ENCODE data around the gene OSBP2.

The OSBP2 gene

GRCh38 chr22:30948930-30949342, 254.3 kb downstream of the OSBP2 start:
- no peaks in the 10 kb centered on the region for H3K9me3 ChIP-seq (replicated peaks in 1 of 2; ENCODE audit: control insufficient read depth in 2 of 2, insufficient read depth in 1 of 2, low read depth in 1 of 2, low read length in 2 of 2)
- no peak for DNase-seq (ENCODE audit: low spot score)
- no peak overlapping the region for H2AFZ ChIP-seq (ENCODE audit: low read length)
- H3K36me3 ChIP-seq (replicated peaks in 1 of 2; ENCODE audit: control insufficient read depth in 2 of 2, insufficient read depth in 2 of 2, low read length in 2 of 2), result peaks cover 55 to 99% of the 10 kb centered on the region in 2 donors
- H2BK5ac ChIP-seq (ENCODE audit: low read length), result no peak overlapping the region
- no peaks in the 10 kb centered on the region for H3K79me1 ChIP-seq (ENCODE audit: low read depth, low read length)
- H3K4me3 ChIP-seq (ENCODE audit: low read length in 2 of 2), result no peak overlapping the region
- H4K91ac ChIP-seq (ENCODE audit: low read depth, low read length, poor library complexity), result no peak overlapping the region
- no peak overlapping the region for H2AK5ac ChIP-seq (ENCODE audit: low read depth, low read length)
- no peak overlapping the region for H2BK120ac ChIP-seq (ENCODE audit: low read depth, low read length)
- peaks cover 8 to 19% of the 10 kb centered on the region in 2 donors for H3K4me1 ChIP-seq (ENCODE audit: control insufficient read depth in 2 of 2, insufficient read depth in 1 of 2, low read depth in 1 of 2, low read length in 2 of 2)
- no peak overlapping the region for H3K14ac ChIP-seq (ENCODE audit: low read length)
- H3K4me2 ChIP-seq (ENCODE audit: insufficient read depth, low read length, poor library complexity, severe bottlenecking), result no peak overlapping the region
- H3K27ac ChIP-seq (replicated peaks; ENCODE audit: low read length), result no peak overlapping the region
- no peak overlapping the region for H3K18ac ChIP-seq (ENCODE audit: low read length)
- no peak overlapping the region for H2BK12ac ChIP-seq (ENCODE audit: low read length)
- no peak overlapping the region for H3K4ac ChIP-seq (ENCODE audit: low read length)
- WGBS, 2 donors (ENCODE audit: extremely low coverage in 2 of 2, insufficient read length in 2 of 2, insufficient replicate concordance in 1 of 2), result 100% methylated on average over 2 of the region's 3 CpGs; no CpG with 5 or more reads in 1 of the 2 donors
- no peak overlapping the region for H3K9ac ChIP-seq (ENCODE audit: low read depth, low read length, poor library complexity)
- no peak overlapping the region for H3K23ac ChIP-seq (ENCODE audit: low read depth, low read length, poor library complexity)
- H3K27me3 ChIP-seq (ENCODE audit: control insufficient read depth in 3 of 3, insufficient read depth in 3 of 3, low read depth in 1 of 3, low read length in 3 of 3), result no peaks in the 10 kb centered on the region
- no peak overlapping the region for H4K8ac ChIP-seq (ENCODE audit: low read depth, low read length)
- H2BK15ac ChIP-seq (ENCODE audit: low read length), result no peak overlapping the region

GRCh38 chr22:30949934-30950660, 255.4 kb downstream of the OSBP2 start:
- no peak overlapping the region for H3K27ac ChIP-seq (replicated peaks; ENCODE audit: low read length)
- no peak overlapping the region for H2AFZ ChIP-seq (ENCODE audit: low read length)
- H3K4ac ChIP-seq (ENCODE audit: low read length), result no peak overlapping the region
- no peak overlapping the region for H2BK5ac ChIP-seq (ENCODE audit: low read length)
- H2BK12ac ChIP-seq (ENCODE audit: low read length), result no peak overlapping the region
- H3K4me1 ChIP-seq (ENCODE audit: control insufficient read depth in 2 of 2, insufficient read depth in 1 of 2, low read depth in 1 of 2, low read length in 2 of 2), result peaks cover 8 to 19% of the 10 kb centered on the region in 2 donors
- no peaks in the 10 kb centered on the region for H3K79me1 ChIP-seq (ENCODE audit: low read depth, low read length)
- no CpG with 5 or more reads among the region's 7 CpGs for WGBS, 2 donors (ENCODE audit: extremely low coverage in 2 of 2, insufficient read length in 2 of 2, insufficient replicate concordance in 1 of 2)
- H3K14ac ChIP-seq (ENCODE audit: low read length), result no peak overlapping the region
- H2AK5ac ChIP-seq (ENCODE audit: low read depth, low read length), result no peak overlapping the region
- no peak overlapping the region for H3K9ac ChIP-seq (ENCODE audit: low read depth, low read length, poor library complexity)
- no peak overlapping the region for H2BK15ac ChIP-seq (ENCODE audit: low read length)
- no peak overlapping the region for H4K91ac ChIP-seq (ENCODE audit: low read depth, low read length, poor library complexity)
- no peak overlapping the region for H3K18ac ChIP-seq (ENCODE audit: low read length)
- H3K23ac ChIP-seq (ENCODE audit: low read depth, low read length, poor library complexity), result no peak overlapping the region
- H4K8ac ChIP-seq (ENCODE audit: low read depth, low read length), result no peak overlapping the region
- DNase-seq (ENCODE audit: low spot score), result no peak
- no peaks in the 10 kb centered on the region for H3K9me3 ChIP-seq (replicated peaks in 1 of 2; ENCODE audit: control insufficient read depth in 2 of 2, insufficient read depth in 1 of 2, low read depth in 1 of 2, low read length in 2 of 2)
- H3K27me3 ChIP-seq (ENCODE audit: control insufficient read depth in 3 of 3, insufficient read depth in 3 of 3, low read depth in 1 of 3, low read length in 3 of 3), result no peaks in the 10 kb centered on the region
- H2BK120ac ChIP-seq (ENCODE audit: low read depth, low read length), result no peak overlapping the region
- H3K4me3 ChIP-seq (ENCODE audit: low read length in 2 of 2), result no peak overlapping the region
- H3K36me3 ChIP-seq (replicated peaks in 1 of 2; ENCODE audit: control insufficient read depth in 2 of 2, insufficient read depth in 2 of 2, low read length in 2 of 2), result peaks cover 44 to 99% of the 10 kb centered on the region in 2 donors
- H3K4me2 ChIP-seq (ENCODE audit: insufficient read depth, low read length, poor library complexity, severe bottlenecking), result no peak overlapping the region

- Histone ChIP-seq H3K4me2 (ENCODE audit: insufficient read depth, low read length, poor library complexity, severe bottlenecking) (no peak overlapping the region), H3K36me3 (replicated peaks in 1 of 2; ENCODE audit: control insufficient read depth in 2 of 2, insufficient read depth in 2 of 2, low read length in 2 of 2) (peaks cover 33 to 97% of the 10 kb centered on the region in 2 donors), H3K9me3 (replicated peaks in 1 of 2; ENCODE audit: control insufficient read depth in 2 of 2, insufficient read depth in 1 of 2, low read depth in 1 of 2, low read length in 2 of 2) (no peaks in the 10 kb centered on the region), H3K79me1 (ENCODE audit: low read depth, low read length) (no peaks in the 10 kb centered on the region), H4K91ac (ENCODE audit: low read depth, low read length, poor library complexity) (no peak overlapping the region), H2BK120ac (ENCODE audit: low read depth, low read length) (no peak overlapping the region), H3K14ac (ENCODE audit: low read length) (no peak overlapping the region), H3K9ac (ENCODE audit: low read depth, low read length, poor library complexity) (no peak overlapping the region), H3K27me3 (ENCODE audit: control insufficient read depth in 3 of 3, insufficient read depth in 3 of 3, low read depth in 1 of 3, low read length in 3 of 3) (no peaks in the 10 kb centered on the region), H3K23ac (ENCODE audit: low read depth, low read length, poor library complexity) (no peak overlapping the region), H4K8ac (ENCODE audit: low read depth, low read length) (no peak overlapping the region), H2BK12ac (ENCODE audit: low read length) (no peak overlapping the region), H3K4me1 (ENCODE audit: control insufficient read depth in 2 of 2, insufficient read depth in 1 of 2, low read depth in 1 of 2, low read length in 2 of 2) (peaks cover 2% of the 10 kb centered on the region in 2 donors), H3K18ac (ENCODE audit: low read length) (no peak overlapping the region), H3K4me3 (ENCODE audit: low read length in 2 of 2) (no peak overlapping the region), H2AK5ac (ENCODE audit: low read depth, low read length) (no peak overlapping the region), H2BK5ac (ENCODE audit: low read length) (no peak overlapping the region), H3K27ac (replicated peaks; ENCODE audit: low read length) (no peak overlapping the region), H2BK15ac (ENCODE audit: low read length) (no peak overlapping the region), H3K4ac (ENCODE audit: low read length) (no peak overlapping the region), H2AFZ (ENCODE audit: low read length) (no peak overlapping the region)
- no peak for DNase-seq (ENCODE audit: low spot score)
- no CpG with 5 or more reads among the region's 2 CpGs for WGBS, 2 donors (ENCODE audit: extremely low coverage in 2 of 2, insufficient read length in 2 of 2, insufficient replicate concordance in 1 of 2)
These were observed 258.5 kb downstream of the OSBP2 start for GRCh38 chr22:30953206-30953605.

GRCh38 chr22:30955153-30955552, 260.5 kb downstream of the OSBP2 start:
- Histone ChIP-seq H2BK15ac (ENCODE audit: low read length) (no peak overlapping the region), H2AFZ (ENCODE audit: low read length) (no peak overlapping the region), H2AK5ac (ENCODE audit: low read depth, low read length) (no peak overlapping the region), H3K4me2 (ENCODE audit: insufficient read depth, low read length, poor library complexity, severe bottlenecking) (no peak overlapping the region), H3K18ac (ENCODE audit: low read length) (no peak overlapping the region), H2BK12ac (ENCODE audit: low read length) (no peak overlapping the region), H3K9ac (ENCODE audit: low read depth, low read length, poor library complexity) (no peak overlapping the region), H3K27me3 (ENCODE audit: control insufficient read depth in 3 of 3, insufficient read depth in 3 of 3, low read depth in 1 of 3, low read length in 3 of 3) (no peaks in the 10 kb centered on the region), H2BK120ac (ENCODE audit: low read depth, low read length) (no peak overlapping the region), H3K9me3 (replicated peaks in 1 of 2; ENCODE audit: control insufficient read depth in 2 of 2, insufficient read depth in 1 of 2, low read depth in 1 of 2, low read length in 2 of 2) (no peaks in the 10 kb centered on the region), H3K4me3 (ENCODE audit: low read length in 2 of 2) (no peak overlapping the region), H3K27ac (replicated peaks; ENCODE audit: low read length) (no peak overlapping the region), H3K14ac (ENCODE audit: low read length) (no peak overlapping the region), H3K4ac (ENCODE audit: low read length) (no peak overlapping the region), H3K36me3 (replicated peaks in 1 of 2; ENCODE audit: control insufficient read depth in 2 of 2, insufficient read depth in 2 of 2, low read length in 2 of 2) (peaks cover 18 to 93% of the 10 kb centered on the region in 2 donors), H3K4me1 (ENCODE audit: control insufficient read depth in 2 of 2, insufficient read depth in 1 of 2, low read depth in 1 of 2, low read length in 2 of 2) (peaks cover 0 to 2% of the 10 kb centered on the region in 2 donors), H3K79me1 (ENCODE audit: low read depth, low read length) (no peaks in the 10 kb centered on the region), H4K91ac (ENCODE audit: low read depth, low read length, poor library complexity) (no peak overlapping the region), H3K23ac (ENCODE audit: low read depth, low read length, poor library complexity) (no peak overlapping the region), H2BK5ac (ENCODE audit: low read length) (no peak overlapping the region), H4K8ac (ENCODE audit: low read depth, low read length) (no peak overlapping the region)
- no peak for DNase-seq (ENCODE audit: low spot score)
- whole genome bisulfite sequencing, 2 donors (ENCODE audit: extremely low coverage in 2 of 2, insufficient read length in 2 of 2, insufficient replicate concordance in 1 of 2), result no CpG with 5 or more reads among the region's 4 CpGs

Measured in neuronal stem cell (in vitro differentiated cells).